SK-N-SH (cell line): ENCODE measurements around the gene GAS6. TPM values are rescaled to one million over a fixed set of nuclear protein-coding genes. Genes with fewer than 3 reads are reported as not detected.

Experiments used
- CTCF ChIA-PET: fragments of 300-600, 350-600 bp; formaldehyde crosslinking; extraction: SDS; loops from one replicate; lab custom pipeline; 2021; lab: Yijun Ruan, JAX
- POLR2A ChIA-PET: fragments of 350-600 bp; sonication (Branson Sonifier 250); formaldehyde crosslinking; extraction: SDS; loops from one replicate; lab custom pipeline; 2020; ENCODE audit warnings: antibody characterized with exemption, inconsistent platforms; lab: Yijun Ruan, JAX
- DNase-seq: peaks from one replicate; pipeline ENCODE4 v3.0.0; 2012
- H2AFZ ChIP-seq: fragments of 200-600 bp; sonication (generic); 2 replicates; pipeline ENCODE4 v1.8.1; 2016; ENCODE audit warnings: antibody characterized with exemption, mild to moderate bottlenecking, low read depth
- H3F3A ChIP-seq: fragments of 200-600 bp; sonication (generic); replicated peaks from 2 replicates; pipeline ENCODE3; 2016; ENCODE audit warnings: antibody characterized with exemption, mild to moderate bottlenecking; ENCODE audit not compliant: insufficient read depth
- H3K27ac ChIP-seq, 2 experiments: fragments of 200-500 bp in 1 of 2; fragments of 200-600 bp in 1 of 2; sonication (Bioruptor generic) in 1 of 2; sonication (generic), shearing (Covaris generic) in 1 of 2; 2 replicates each; pipeline versions ENCODE4 v1.5.1 to v1.6.1; 2014 to 2016; ENCODE audit warnings: low read depth in 2 of 2, inconsistent platforms in 1 of 2, low read length in 1 of 2, mild to moderate bottlenecking in 1 of 2, mixed read lengths in 1 of 2
- H3K27me3 ChIP-seq: fragments of 200-600 bp; sonication (generic), shearing (Covaris generic); 2 replicates; pipeline ENCODE4 v1.6.1; 2016; ENCODE audit warnings: mixed run types; ENCODE audit not compliant: insufficient read depth
- H3K36me3 ChIP-seq, 2 experiments: fragments of 200-500 bp in 1 of 2; fragments of 200-600 bp in 1 of 2; sonication (Bioruptor generic) in 1 of 2; sonication (generic) in 1 of 2; replicated peaks in 1 of 2; 2 replicates each; pipeline versions ENCODE3 to v1.5.1; 2014 to 2016; ENCODE audit warnings: low read length in 1 of 2, mild to moderate bottlenecking in 1 of 2; ENCODE audit not compliant: insufficient read depth in 2 of 2, control insufficient read depth in 1 of 2
- H3K4me1 ChIP-seq, 2 experiments: fragments of 200-500 bp in 1 of 2; fragments of 200-600 bp in 1 of 2; sonication (Bioruptor generic) in 1 of 2; sonication (generic), shearing (Covaris generic) in 1 of 2; 2 replicates each; pipeline versions ENCODE4 v1.5.1 to v1.6.1; 2014 to 2016; ENCODE audit warnings: low read depth in 1 of 2, low read length in 1 of 2, mixed run types in 1 of 2; ENCODE audit not compliant: insufficient read depth in 2 of 2, control insufficient read depth in 1 of 2
- H3K4me2 ChIP-seq: fragments of 200-600 bp; sonication (generic), shearing (Covaris generic); 2 replicates; pipeline ENCODE4 v1.6.1; 2017; ENCODE audit warnings: mixed run types
- H3K4me3 ChIP-seq, 2 experiments: fragments of 200-500 bp in 1 of 2; fragments of 200-600 bp in 1 of 2; sonication (Bioruptor generic) in 1 of 2; sonication (generic), shearing (Covaris generic) in 1 of 2; 2 replicates each; pipeline versions ENCODE4 v1.5.1 to v1.8.1; 2014 to 2016; ENCODE audit warnings: low read depth in 2 of 2, inconsistent platforms in 1 of 2, low read length in 1 of 2, mild to moderate bottlenecking in 1 of 2, mixed read lengths in 1 of 2, moderate library complexity in 1 of 2
- H3K79me2 ChIP-seq: fragments of 200-600 bp; sonication (generic); 2 replicates; pipeline ENCODE4 v1.8.1; 2017; ENCODE audit warnings: mild to moderate bottlenecking; ENCODE audit not compliant: insufficient read depth
- H3K9ac ChIP-seq: fragments of 200-600 bp; sonication (generic); 2 replicates; pipeline ENCODE4 v1.6.1; 2017; ENCODE audit warnings: mixed run types
- H3K9me2 ChIP-seq: fragments of 200-600 bp; sonication (generic); 2 replicates; pipeline ENCODE4 v1.6.1; 2017; ENCODE audit warnings: mixed run types
- H3K9me3 ChIP-seq: fragments of 200-600 bp; sonication (generic); 2 replicates; pipeline ENCODE4 v1.6.1; 2017; ENCODE audit warnings: mixed run types, mild to moderate bottlenecking, moderate library complexity
- H4K20me1 ChIP-seq: fragments of 200-600 bp; sonication (generic); 2 replicates; pipeline ENCODE4 v1.6.1; 2017; ENCODE audit warnings: mild to moderate bottlenecking, mixed run types; ENCODE audit not compliant: insufficient read depth
- CHD2 ChIP-seq: fragments of 150-350 bp; IDR thresholded peaks from 2 replicates; pipeline ENCODE4 v1.6.1; 2018; ENCODE audit warnings: low read length; ENCODE audit not compliant: partially characterized antibody
- FOSL2 ChIP-seq: IDR thresholded peaks from 2 replicates; pipeline ENCODE4 v1.4.0; 2012; ENCODE audit warnings: low read depth, mild to moderate bottlenecking, moderate library complexity, borderline replicate concordance
- MAX ChIP-seq: IDR thresholded peaks from 2 replicates; pipeline ENCODE4 v1.4.0; 2012; ENCODE audit warnings: low read depth
- MEF2A ChIP-seq: IDR thresholded peaks from 2 replicates; pipeline ENCODE4 v1.4.0; 2012; ENCODE audit warnings: low read depth, borderline replicate concordance
- MXI1 ChIP-seq: IDR thresholded peaks from 2 replicates; pipeline ENCODE4 v1.6.1; 2012; ENCODE audit warnings: mild to moderate bottlenecking, low read depth, low read length, improper control_type of control experiment
- RCOR1 ChIP-seq: fragments of 150-350 bp; IDR thresholded peaks from 2 replicates; pipeline ENCODE4 v1.6.1; 2017; ENCODE audit warnings: antibody characterized with exemption, low read length
- REST ChIP-seq: IDR thresholded peaks from 2 replicates; pipeline ENCODE4 v1.6.1; 2012; ENCODE audit warnings: mild to moderate bottlenecking, low read depth, low read length, moderate library complexity
- RFX5 ChIP-seq: IDR thresholded peaks from 2 replicates; pipeline ENCODE4 v1.6.1; 2012; ENCODE audit warnings: mild to moderate bottlenecking, improper control_type of control experiment, low read length
- RXRA ChIP-seq: IDR thresholded peaks from 2 replicates; pipeline ENCODE4 v1.4.0; 2012; ENCODE audit warnings: low read depth, mild to moderate bottlenecking, borderline replicate concordance
- TEAD4 ChIP-seq: IDR thresholded peaks from 2 replicates; pipeline ENCODE4 v1.4.0; 2012; ENCODE audit warnings: mild to moderate bottlenecking, borderline replicate concordance; ENCODE audit not compliant: insufficient read depth
- USF1 ChIP-seq: IDR thresholded peaks from 2 replicates; pipeline ENCODE4 v1.4.0; 2012; ENCODE audit warnings: low read depth, borderline replicate concordance
- YY1 ChIP-seq: IDR thresholded peaks from 2 replicates; pipeline ENCODE4 v1.4.0; 2012; ENCODE audit warnings: low read depth, mild to moderate bottlenecking
- ZBTB33 ChIP-seq: IDR thresholded peaks from 2 replicates; pipeline ENCODE4 v1.4.0; 2012; ENCODE audit warnings: low read depth, borderline replicate concordance
- WGBS: methylation state at CpG from one replicate; pipeline ENCODE4 v1.1.6; 2017; ENCODE audit warnings: low lambda C conversion rate; 5-methylcytosine and 5-hydroxymethylcytosine counted together
- polyA plus RNA-seq, 3 experiments: library from polyadenylated mRNA; depleted of rRNA; stranded (reverse); fragments of >200 nt; gene quantifications; 2 replicates each; pipeline ENCODE4 v1.2.3, GENCODE V29; 2012

Gene GAS6
- polyA plus RNA-seq, 1 of the 3 experiments (the other 2 are of a cell fraction): 380 TPM

GRCh38 chr13:113777311-113778260 lies 86.3 kb downstream of the GAS6 start:
- no peaks in the 10 kb centered on the region; the same call in 1 of the 2 replicates for H3K9me2 ChIP-seq
- H3K36me3 ChIP-seq: no peaks in the 10 kb centered on the region
- H2AFZ ChIP-seq: no peak overlapping the region
- H3K4me3 ChIP-seq: no peak overlapping the region
- H3F3A ChIP-seq: no peaks in the 10 kb centered on the region
- peak; percentile 90 for TF ChIP-seq REST
- no peak for TF ChIP-seq RXRA
- no peaks in the 10 kb centered on the region for H3K79me2 ChIP-seq
- no peak for DNase-seq
- no peak overlapping the region for H3K4me2 ChIP-seq
- H3K27me3 ChIP-seq: no peaks in the 10 kb centered on the region
- ChIA-PET CTCF (interaction anchor here (0.6 to 1.3 kb wide), 3 partner anchors 15 to 16 kb away, joined by 3 read pairs; no protein-coding TSS in a partner anchor), POLR2A (no interaction called here)
- H3K9me3 ChIP-seq: no peaks in the 10 kb centered on the region
- 78% methylated on average over 17 of the region's 29 CpGs for WGBS
- no peak overlapping the region for H3K27ac ChIP-seq
- H3K4me1 ChIP-seq: peaks cover 3 to 5% of the 10 kb centered on the region in 2 experiments; a peak in 1 of 4 replicates
- H3K9ac ChIP-seq: no peak overlapping the region
- H4K20me1 ChIP-seq: no peaks in the 10 kb centered on the region

- Histone ChIP-seq H3K9me3 (no peaks in the 10 kb centered on the region), H3K4me2 (no peak overlapping the region), H2AFZ (no peak overlapping the region), H3K27me3 (no peaks in the 10 kb centered on the region), H3K27ac (no peak overlapping the region), H3K36me3 (no peaks in the 10 kb centered on the region), H3K79me2 (no peaks in the 10 kb centered on the region), H3K9ac (no peak overlapping the region)
- no peak for DNase-seq
- 74% methylated on average over 22 of the region's 35 CpGs for WGBS
- no peak for TF ChIP-seq MXI1
- TF ChIP-seq YY1: no peak
- no peak for TF ChIP-seq FOSL2
- TF ChIP-seq TEAD4: no peak
- no peak for TF ChIP-seq ZBTB33
- TF ChIP-seq CHD2: no peak
- no peak for TF ChIP-seq RCOR1
- TF ChIP-seq USF1: no peak
- no peak for TF ChIP-seq RFX5
- no peak for TF ChIP-seq MEF2A
- no peak for TF ChIP-seq MAX
- TF ChIP-seq, all 33 proteins: peak for 0
- no peaks in the 10 kb centered on the region for H3F3A ChIP-seq
- ChIA-PET CTCF (interaction anchor here (0.6 to 1.3 kb wide), 2 partner anchors 15 to 16 kb away, joined by 3 read pairs; no protein-coding TSS in a partner anchor), POLR2A (no interaction called here)
- no peaks in the 10 kb centered on the region for H4K20me1 ChIP-seq
- H3K9me2 ChIP-seq: no peaks in the 10 kb centered on the region
- H3K4me3 ChIP-seq: no peak overlapping the region
- peaks cover 3 to 5% of the 10 kb centered on the region in 2 experiments; a peak in 1 of 4 replicates for H3K4me1 ChIP-seq
Measured at GRCh38 chr13:113776231-113777125, 87.4 kb downstream of the GAS6 start.
